OCI-LY3 (cell line): ENCODE data around the gene SCN4A.
"Not testable (repeated sequence)": the region's sequence is repeated elsewhere in the genome, so short reads cannot be mapped to it uniquely, and the experiment has no call there.

Experiments used
- H2AFZ ChIP-seq: fragments of 200-600, 300-600 bp; shearing (Covaris generic); 2 replicates; pipeline ENCODE4 v1.6.0; 2014; ENCODE audit warnings: antibody characterized with exemption, low read depth, low read length
- H3K27ac ChIP-seq: fragments of 200-600, 300-600 bp; sonication (generic); 2 replicates; pipeline ENCODE4 v1.5.1; 2014; ENCODE audit warnings: mild to moderate bottlenecking, low read length, moderate library complexity, mixed read lengths
- H3K27me3 ChIP-seq: fragments of 200-600, 300-600 bp; sonication (generic); 2 replicates; pipeline ENCODE4 v1.6.1; 2014; ENCODE audit warnings: low read depth, low read length, mixed read lengths
- H3K36me3 ChIP-seq: fragments of 200-600, 300-600 bp; sonication (generic); replicated peaks from 2 replicates; pipeline ENCODE3; 2014; ENCODE audit warnings: low read depth, low read length, mixed read lengths
- H3K4me1 ChIP-seq: fragments of 300-600, 200-600 bp; sonication (generic); 2 replicates; pipeline ENCODE4 v1.6.1; 2014; ENCODE audit warnings: low read length, mixed read lengths
- H3K4me2 ChIP-seq: fragments of 200-600, 300-600 bp; sonication (generic); 2 replicates; pipeline ENCODE4 v1.6.1; 2014; ENCODE audit warnings: low read length, mixed read lengths
- H3K4me3 ChIP-seq: fragments of 300-600, 200-600 bp; sonication (generic); 2 replicates; pipeline ENCODE4 v1.5.1; 2014; ENCODE audit warnings: antibody characterized with exemption, mild to moderate bottlenecking, low read length, moderate library complexity
- H3K79me2 ChIP-seq: fragments of 300-600, 200-600 bp; shearing (Covaris generic); 2 replicates; pipeline ENCODE4 v1.6.1; 2014; ENCODE audit warnings: mild to moderate bottlenecking, low read length, mixed read lengths
- H3K9ac ChIP-seq: fragments of 300-600, 200-600 bp; shearing (Covaris generic); 2 replicates; pipeline ENCODE4 v1.6.0; 2014; ENCODE audit warnings: mild to moderate bottlenecking, low read length, moderate library complexity
- H3K9me3 ChIP-seq: fragments of 200-600, 300-600 bp; shearing (Covaris generic); 2 replicates; pipeline ENCODE4 v1.6.1; 2014; ENCODE audit warnings: low read length, mixed read lengths; ENCODE audit not compliant: insufficient read depth
- H4K20me1 ChIP-seq: fragments of 200-600, 300-600 bp; sonication (generic); 2 replicates; pipeline ENCODE4 v1.6.1; 2016; ENCODE audit warnings: low read length, mixed read lengths; ENCODE audit not compliant: insufficient read depth
- EZH2phosphoT487 ChIP-seq: fragments of 200-600 bp; shearing (Covaris generic); IDR thresholded peaks from 2 replicates; pipeline ENCODE4 v1.6.1; 2018; ENCODE audit warnings: antibody characterized with exemption, mixed run types, low read depth
- TF ChIP-seq, protein P1 (sequence below): fragments of 200-600, 300-600 bp; sonication (generic); IDR thresholded peaks from 2 replicates; pipeline ENCODE4 v1.5.1; 2014; ENCODE audit warnings: antibody characterized with exemption, low read length, low read depth

Gene SCN4A

DNA sequence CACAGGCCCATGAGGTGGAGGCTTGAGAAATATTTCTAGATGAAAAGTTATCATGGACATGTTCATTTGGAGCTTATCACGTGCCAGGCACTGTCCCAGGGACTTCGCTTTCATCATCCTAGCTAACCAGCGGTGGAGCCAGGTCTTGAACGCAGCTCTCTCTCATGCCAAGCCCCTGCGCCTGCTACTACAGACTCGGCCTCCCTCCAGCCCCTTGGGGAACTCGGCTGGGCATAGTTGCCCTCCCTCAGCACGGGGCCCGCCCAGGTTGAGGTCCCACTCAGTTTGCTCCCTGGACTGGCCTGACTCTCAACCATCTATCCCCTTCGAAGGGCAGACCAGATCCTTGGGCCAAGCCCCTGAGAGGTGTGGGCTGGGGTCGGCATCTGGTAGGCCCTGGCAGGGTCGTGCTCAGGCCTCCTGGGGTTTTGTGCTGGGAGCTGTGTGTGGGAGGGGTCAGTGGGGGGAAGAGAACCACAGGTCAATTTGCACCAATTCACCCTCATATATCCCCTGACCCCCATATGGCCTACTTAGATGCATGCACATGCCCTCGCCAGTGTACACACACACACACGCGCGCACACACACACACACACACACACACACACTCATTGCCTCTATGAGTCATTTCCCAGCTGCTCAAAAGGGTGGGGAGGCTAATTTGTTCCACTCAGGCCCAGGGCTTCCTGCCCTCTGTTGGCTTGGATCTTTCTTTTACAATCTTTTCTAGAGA, 12.1 kb upstream of the SCN4A start:
- TF ChIP-seq, protein P1, sequence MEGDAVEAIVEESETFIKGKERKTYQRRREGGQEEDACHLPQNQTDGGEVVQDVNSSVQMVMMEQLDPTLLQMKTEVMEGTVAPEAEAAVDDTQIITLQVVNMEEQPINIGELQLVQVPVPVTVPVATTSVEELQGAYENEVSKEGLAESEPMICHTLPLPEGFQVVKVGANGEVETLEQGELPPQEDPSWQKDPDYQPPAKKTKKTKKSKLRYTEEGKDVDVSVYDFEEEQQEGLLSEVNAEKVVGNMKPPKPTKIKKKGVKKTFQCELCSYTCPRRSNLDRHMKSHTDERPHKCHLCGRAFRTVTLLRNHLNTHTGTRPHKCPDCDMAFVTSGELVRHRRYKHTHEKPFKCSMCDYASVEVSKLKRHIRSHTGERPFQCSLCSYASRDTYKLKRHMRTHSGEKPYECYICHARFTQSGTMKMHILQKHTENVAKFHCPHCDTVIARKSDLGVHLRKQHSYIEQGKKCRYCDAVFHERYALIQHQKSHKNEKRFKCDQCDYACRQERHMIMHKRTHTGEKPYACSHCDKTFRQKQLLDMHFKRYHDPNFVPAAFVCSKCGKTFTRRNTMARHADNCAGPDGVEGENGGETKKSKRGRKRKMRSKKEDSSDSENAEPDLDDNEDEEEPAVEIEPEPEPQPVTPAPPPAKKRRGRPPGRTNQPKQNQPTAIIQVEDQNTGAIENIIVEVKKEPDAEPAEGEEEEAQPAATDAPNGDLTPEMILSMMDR = no peak
- TF ChIP-seq EZH2phosphoT487 = no peak
- Histone ChIP-seq H3K9ac (no peak overlapping the region), H3K4me1 (no peaks in the 10 kb centered on the region), H3K27me3 (peaks cover 9% of the 10 kb centered on the region), H3K79me2 (no peaks in the 10 kb centered on the region), H3K4me2 (no peak overlapping the region), H3K9me3 (0 out of 2 replicates have a peak, but pooled peaks cover 6% of the 10 kb centered on the region), H3K27ac (no peak overlapping the region), H3K4me3 (no peak overlapping the region), H3K36me3 (no peaks in the 10 kb centered on the region), H4K20me1 (no peaks in the 10 kb centered on the region), H2AFZ (no peak overlapping the region)

DNA sequence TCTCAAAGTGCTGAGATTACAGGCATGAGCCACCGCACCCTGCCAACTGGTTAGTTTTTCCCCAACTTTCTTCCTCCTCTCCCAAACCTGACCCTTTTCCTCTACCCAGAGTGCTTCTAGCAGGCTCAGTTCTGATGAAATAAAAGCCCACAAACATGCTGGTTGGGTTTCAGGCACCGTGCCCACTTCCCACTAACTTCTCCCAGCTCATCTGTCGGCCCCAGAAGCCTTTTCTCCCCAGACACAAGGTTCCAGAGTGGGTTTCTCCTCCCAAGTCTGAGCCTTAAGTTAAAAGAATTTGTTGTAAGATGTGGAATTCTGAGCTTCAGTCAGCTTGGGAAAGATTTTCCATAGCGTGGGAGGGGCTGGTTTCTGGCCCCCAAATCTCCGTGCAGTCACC, 11.5 kb upstream of the SCN4A start:
- no peaks in the 10 kb centered on the region for H3K4me1 ChIP-seq
- 0 out of 2 replicates have a peak, but pooled peaks cover 4% of the 10 kb centered on the region for H3K27me3 ChIP-seq
- H3K36me3 ChIP-seq = no peaks in the 10 kb centered on the region
- no peak overlapping the region for H3K4me3 ChIP-seq
- H3K9me3 ChIP-seq = 0 out of 2 replicates have a peak, but pooled peaks cover 6% of the 10 kb centered on the region
- H4K20me1 ChIP-seq = no peaks in the 10 kb centered on the region
- H3K27ac ChIP-seq = no peak overlapping the region
- H3K79me2 ChIP-seq = no peaks in the 10 kb centered on the region
- no peak overlapping the region for H2AFZ ChIP-seq
- no peak overlapping the region for H3K4me2 ChIP-seq
- H3K9ac ChIP-seq = no peak overlapping the region
- TF ChIP-seq, protein P1 = no peak
- no peak for TF ChIP-seq EZH2phosphoT487

DNA sequence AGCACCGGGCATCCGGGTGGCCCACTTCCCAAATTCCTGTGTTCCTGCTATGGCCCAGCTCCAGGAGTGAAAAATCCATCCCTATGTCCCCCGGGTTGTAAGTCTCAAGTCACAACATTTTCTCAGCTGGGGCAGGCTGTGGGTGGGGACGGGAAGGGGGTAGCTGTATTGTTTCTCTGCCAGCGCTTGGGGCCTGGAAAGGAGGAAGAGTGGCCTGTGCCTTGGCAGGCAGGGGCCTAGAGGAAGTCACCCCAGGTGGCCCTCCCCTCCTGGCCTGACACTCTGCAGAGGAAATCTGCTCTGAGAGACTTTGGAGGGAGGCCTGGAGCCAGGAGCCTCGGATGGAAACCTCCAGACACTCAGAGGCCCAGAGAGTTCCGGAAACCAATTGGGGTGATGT, 10.6 kb upstream of the SCN4A start:
- Histone ChIP-seq H3K4me1 (no peaks in the 10 kb centered on the region), H3K9me3 (0 out of 2 replicates have a peak, but pooled peaks cover 6% of the 10 kb centered on the region), H3K36me3 (no peaks in the 10 kb centered on the region), H3K9ac (no peak overlapping the region), H3K79me2 (no peaks in the 10 kb centered on the region), H3K27me3 (peaks cover 8% of the 10 kb centered on the region), H4K20me1 (no peaks in the 10 kb centered on the region), H3K4me2 (no peak overlapping the region), H3K4me3 (no peak overlapping the region), H2AFZ (no peak overlapping the region), H3K27ac (no peak overlapping the region)
- TF ChIP-seq, protein P1 = no peak
- no peak for TF ChIP-seq EZH2phosphoT487

DNA sequence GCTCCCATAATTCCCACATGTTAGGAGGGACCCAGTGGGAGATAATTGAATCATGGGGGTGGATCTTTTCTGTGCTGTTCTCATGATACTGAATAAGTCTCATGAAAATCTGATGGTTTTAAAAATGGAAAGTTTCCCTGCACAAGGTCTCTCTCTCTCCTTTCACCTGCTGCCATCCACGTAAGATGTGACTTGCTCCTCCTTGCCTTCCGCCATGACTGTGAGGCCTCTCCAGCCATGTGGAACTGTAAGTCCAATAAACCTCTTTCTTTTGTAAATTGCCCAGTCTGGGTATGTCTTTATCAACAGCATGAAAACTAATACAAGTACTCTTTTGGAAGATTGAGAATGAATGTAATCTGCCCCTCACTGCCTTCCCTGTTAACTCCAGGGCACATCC, 9.9 kb upstream of the SCN4A start:
- H3K4me3 ChIP-seq, H2AFZ ChIP-seq, H3K27me3 ChIP-seq, H3K36me3 ChIP-seq, H3K4me1 ChIP-seq, H3K79me2 ChIP-seq, H3K9ac ChIP-seq, H3K27ac ChIP-seq, H4K20me1 ChIP-seq, H3K9me3 ChIP-seq, H3K4me2 ChIP-seq: not testable (repeated sequence)
